ENCODE results near the gene CES2. TPM values are rescaled to one million over a fixed set of nuclear protein-coding genes. Genes with fewer than 3 reads are reported as not detected.

CES2 gene
- total and polyA plus RNA-seq, 10 of the 15 experiments (the other 5 are each of a cell fraction or from before 2014, with no cell fraction given): 1.6 to 33.7 (median 21.0) TPM

DNA sequence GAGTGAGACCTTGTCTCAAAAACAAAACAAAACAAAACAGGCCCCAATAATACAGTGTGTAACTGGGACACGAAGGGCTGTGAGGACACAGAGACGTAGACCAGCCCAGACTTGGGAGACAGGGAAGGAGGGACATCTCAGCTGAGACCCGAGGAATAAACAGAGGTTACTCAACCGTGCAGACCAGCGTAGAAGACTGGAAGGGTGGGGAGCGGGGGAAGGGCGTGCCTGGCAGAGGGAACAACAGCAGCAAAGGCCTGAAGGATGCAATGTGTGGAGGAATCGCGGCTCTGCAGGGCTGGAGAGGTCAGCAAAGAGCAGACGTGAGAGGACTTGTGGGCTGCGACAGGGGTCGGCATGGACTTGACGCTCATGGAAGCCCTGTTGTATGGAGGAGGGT lies 41.4 kb downstream of the CES2 start:
- no peak overlapping the region for H3K4me3 ChIP-seq
- H2AFZ ChIP-seq (ENCODE audit: control insufficient read depth, low read depth, low read length): no peak overlapping the region
- ChIA-PET SMC1A (ENCODE audit: uncharacterized antibody, unreplicated experiment) (interaction anchor here (1.8 to 2.9 kb wide), 3 partner anchors 23 to 125 kb away, joined by 5 to 9 read pairs (median 6); no protein-coding TSS in a partner anchor), POLR2A (interaction anchor here (0.6 kb wide), 1 partner anchor 301 kb away, joined by 5 read pairs; no protein-coding TSS in a partner anchor), RAD21 (ENCODE audit: unreplicated experiment) (interaction anchor here (0.5 to 1.0 kb wide), 4 partner anchors 11 to 362 kb away, joined by 3 to 5 read pairs (median 3); no protein-coding TSS in a partner anchor), CTCF (interaction anchor here (0.9 to 2.5 kb wide), 11 partner anchors 11 to 216 kb away, joined by 3 to 13 read pairs (median 5); partner anchors contain the start of gene CES3)
- peaks cover 3% of the 10 kb centered on the region; the same call in 1 of the 2 replicates for H3K4me1 ChIP-seq (ENCODE audit: control insufficient read depth, insufficient read depth, low read length)
- no peak for DNase-seq (ENCODE audit: low read depth, low spot score)
- H3K27ac ChIP-seq (ENCODE audit: control insufficient read depth, insufficient read depth): no peak overlapping the region
- no peaks in the 10 kb centered on the region for H3K27me3 ChIP-seq (replicated peaks in 1 of 2; ENCODE audit: control insufficient read depth in 2 of 2, insufficient read depth in 2 of 2, low read length in 1 of 2)
- 50% methylated on average over 13 of the region's 13 CpGs for WGBS (ENCODE audit: insufficient coverage, insufficient replicate concordance, low lambda C conversion rate, missing lambda C conversion rate)
- FAIRE-seq: no peak
- no peak for TF ChIP-seq SUZ12 (IDR thresholded peaks at IDR 0.05; ENCODE audit: unreplicated experiment)
- no peak for TF ChIP-seq SIX5 (IDR thresholded peaks at IDR 0.05; ENCODE audit: low read depth, low read length, severe bottlenecking)
- TF ChIP-seq, protein P1, sequence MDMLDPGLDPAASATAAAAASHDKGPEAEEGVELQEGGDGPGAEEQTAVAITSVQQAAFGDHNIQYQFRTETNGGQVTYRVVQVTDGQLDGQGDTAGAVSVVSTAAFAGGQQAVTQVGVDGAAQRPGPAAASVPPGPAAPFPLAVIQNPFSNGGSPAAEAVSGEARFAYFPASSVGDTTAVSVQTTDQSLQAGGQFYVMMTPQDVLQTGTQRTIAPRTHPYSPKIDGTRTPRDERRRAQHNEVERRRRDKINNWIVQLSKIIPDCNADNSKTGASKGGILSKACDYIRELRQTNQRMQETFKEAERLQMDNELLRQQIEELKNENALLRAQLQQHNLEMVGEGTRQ (IDR thresholded peaks at IDR 0.05; ENCODE audit: borderline replicate concordance, low read depth, low read length): no peak
- TF ChIP-seq ZBED1 (IDR thresholded peaks at IDR 0.05; ENCODE audit: borderline replicate concordance): no peak
- TF ChIP-seq, protein P2, sequence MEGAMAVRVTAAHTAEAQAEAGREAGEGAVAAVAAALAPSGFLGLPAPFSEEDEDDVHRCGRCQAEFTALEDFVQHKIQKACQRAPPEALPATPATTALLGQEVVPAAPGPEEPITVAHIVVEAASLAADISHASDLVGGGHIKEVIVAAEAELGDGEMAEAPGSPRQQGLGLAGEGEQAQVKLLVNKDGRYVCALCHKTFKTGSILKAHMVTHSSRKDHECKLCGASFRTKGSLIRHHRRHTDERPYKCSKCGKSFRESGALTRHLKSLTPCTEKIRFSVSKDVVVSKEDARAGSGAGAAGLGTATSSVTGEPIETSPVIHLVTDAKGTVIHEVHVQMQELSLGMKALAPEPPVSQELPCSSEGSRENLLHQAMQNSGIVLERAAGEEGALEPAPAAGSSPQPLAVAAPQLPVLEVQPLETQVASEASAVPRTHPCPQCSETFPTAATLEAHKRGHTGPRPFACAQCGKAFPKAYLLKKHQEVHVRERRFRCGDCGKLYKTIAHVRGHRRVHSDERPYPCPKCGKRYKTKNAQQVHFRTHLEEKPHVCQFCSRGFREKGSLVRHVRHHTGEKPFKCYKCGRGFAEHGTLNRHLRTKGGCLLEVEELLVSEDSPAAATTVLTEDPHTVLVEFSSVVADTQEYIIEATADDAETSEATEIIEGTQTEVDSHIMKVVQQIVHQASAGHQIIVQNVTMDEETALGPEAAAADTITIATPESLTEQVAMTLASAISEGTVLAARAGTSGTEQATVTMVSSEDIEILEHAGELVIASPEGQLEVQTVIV (IDR thresholded peaks at IDR 0.05; ENCODE audit: borderline replicate concordance, partially characterized antibody): no peak
- TF ChIP-seq MEF2A (IDR thresholded peaks at IDR 0.05; ENCODE audit: insufficient read depth, low read depth, low read length): no peak
- TF ChIP-seq POU2F2 (IDR thresholded peaks at IDR 0.05; ENCODE audit: borderline replicate concordance, low read depth, low read length): no peak
- no peak for TF ChIP-seq NFYB (IDR thresholded peaks at IDR 0.05; ENCODE audit: insufficient read depth, low read depth, low read length)
- no peaks in the 10 kb centered on the region for H3K36me3 ChIP-seq (ENCODE audit: control insufficient read depth in 2 of 2, insufficient read depth in 2 of 2, low read length in 1 of 2)
- intact Hi-C loops (cut with micrococcal nuclease; ENCODE audit: unreplicated experiment) (loop anchor here (1.0 to 5.0 kb wide), 5 partner anchors 22 to 209 kb away; no protein-coding TSS in a partner anchor), in situ Hi-C loops (cut with MboI) (loop anchor here (10.0 to 25.0 kb wide), 2 partner anchors 178 to 436 kb away; partner anchors contain the start of genes B3GNT9, FBXL8, TRADD and ZDHHC1)
- no peak for ATAC-seq
- no peaks in the 10 kb centered on the region for H3K79me2 ChIP-seq (ENCODE audit: control insufficient read depth, insufficient read depth, low read length)
- BruUV-seq (replicated peaks): no TSS peak
- no peak overlapping the region for H3K9ac ChIP-seq (ENCODE audit: control insufficient read depth, insufficient read depth, low read length)
- H3K4me2 ChIP-seq (ENCODE audit: control insufficient read depth, insufficient read depth): no peak overlapping the region
- H3K9me3 ChIP-seq (replicated peaks; ENCODE audit: control insufficient read depth, insufficient read depth, low read length): no peaks in the 10 kb centered on the region
- no peaks in the 10 kb centered on the region for H4K20me1 ChIP-seq (ENCODE audit: control insufficient read depth, insufficient read depth)
